Stimulated activated CD8-positive, alpha-beta memory T cell treated with anti-CD3 and anti-CD28 coated beads, Interleukin-2, amount 100 ng/mL, for 48 hours (primary cell): ENCODE data around the gene PDE6A.

ENCODE experiments used
- DNase-seq, 2 donors: peaks; one replicate each; pipeline ENCODE4 v3.0.0-alpha.2; 2020; ENCODE audit warnings: low read depth in 2 of 2

The PDE6A gene

DNA sequence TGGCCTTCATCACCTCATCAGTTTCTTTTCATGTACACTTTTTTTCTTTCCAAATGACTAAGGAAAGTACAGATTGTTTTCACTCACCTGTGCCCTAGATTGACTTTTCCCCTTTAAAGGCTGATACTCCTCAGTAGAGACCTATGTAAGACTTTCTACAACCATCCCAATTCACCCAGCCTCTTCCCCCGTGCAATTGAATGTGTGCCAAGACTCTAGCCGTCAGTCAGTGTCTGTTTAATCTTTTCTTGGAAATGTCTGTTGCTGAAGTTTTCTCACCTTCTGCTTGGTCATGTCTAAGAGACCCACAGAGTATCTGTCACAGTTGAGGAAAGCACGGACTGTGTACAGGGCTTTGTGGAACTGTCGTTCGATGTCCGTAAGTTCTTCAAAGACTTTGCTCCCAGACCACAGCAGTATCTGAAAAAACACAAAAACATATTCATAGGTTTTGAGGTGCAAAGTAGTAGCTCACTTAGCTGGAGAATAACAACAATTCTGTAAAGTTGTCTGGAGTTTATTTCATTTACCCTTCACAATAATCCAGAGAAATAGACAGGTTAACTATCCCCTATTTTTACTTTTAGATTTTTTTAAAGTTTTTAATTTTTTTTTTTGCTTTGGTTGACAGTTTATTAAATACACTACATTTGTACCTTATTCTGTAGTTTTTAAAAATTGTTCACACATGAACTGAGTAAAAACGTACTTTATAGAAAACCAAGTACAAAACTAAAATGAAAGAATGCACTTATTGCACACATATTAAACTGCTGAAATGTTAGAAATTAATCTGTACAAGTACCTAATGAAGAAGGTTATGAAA, 13.6 kb downstream of the PDE6A start:
- no peak for DNase-seq

DNA sequence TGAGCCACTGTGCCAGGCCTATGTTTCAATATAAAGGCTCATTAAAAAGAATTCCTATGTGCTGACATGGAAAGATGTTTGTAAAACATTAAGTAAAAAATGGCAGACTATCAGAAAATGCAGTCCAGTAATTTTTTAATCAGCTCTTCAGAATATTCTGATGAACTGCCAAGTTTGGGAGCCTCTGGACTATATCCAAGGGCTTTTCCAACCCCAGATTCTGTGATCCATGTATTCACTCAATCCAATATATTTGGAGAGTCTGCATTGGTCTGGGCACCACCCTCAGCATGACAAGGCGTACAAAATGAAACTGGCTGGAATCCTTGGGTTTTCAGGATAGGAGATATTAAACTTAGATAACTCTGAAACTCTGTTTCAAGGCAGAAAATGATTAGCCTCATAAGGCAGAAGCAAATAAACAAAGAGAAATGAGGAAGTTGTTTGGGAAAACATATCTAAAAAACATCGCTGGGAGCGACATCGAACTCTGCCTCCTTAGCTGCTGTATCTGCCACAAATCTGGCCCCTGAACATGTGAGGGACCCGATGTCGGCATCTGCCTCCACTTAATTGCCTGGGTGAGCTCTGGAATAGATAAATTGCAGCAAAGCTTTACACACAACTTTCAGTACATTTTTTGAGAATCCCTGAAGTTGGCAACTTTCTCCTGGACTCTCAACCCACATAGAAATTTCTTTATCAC, 14.4 kb downstream of the PDE6A start:
- DNase-seq, result no peak

DNA sequence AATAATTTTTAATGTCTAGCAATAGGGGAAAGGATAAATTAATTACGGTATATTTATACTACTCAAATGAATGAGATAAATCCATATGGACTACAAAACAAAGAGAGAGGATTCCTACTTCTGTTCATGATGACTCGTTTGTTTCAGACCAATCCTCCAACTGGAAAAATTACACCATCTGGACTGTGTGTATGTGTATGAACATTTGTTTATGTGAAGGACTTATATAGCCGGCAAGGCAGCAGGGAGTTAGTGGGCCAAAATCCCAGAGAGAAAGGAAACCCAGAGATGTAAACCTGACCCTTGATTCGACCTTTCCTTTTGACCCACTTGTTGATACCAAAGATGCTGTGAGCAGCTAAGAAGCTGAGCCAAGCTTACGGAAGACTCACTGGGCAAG, 20.1 kb downstream of the PDE6A start:
- no peak for DNase-seq

DNA sequence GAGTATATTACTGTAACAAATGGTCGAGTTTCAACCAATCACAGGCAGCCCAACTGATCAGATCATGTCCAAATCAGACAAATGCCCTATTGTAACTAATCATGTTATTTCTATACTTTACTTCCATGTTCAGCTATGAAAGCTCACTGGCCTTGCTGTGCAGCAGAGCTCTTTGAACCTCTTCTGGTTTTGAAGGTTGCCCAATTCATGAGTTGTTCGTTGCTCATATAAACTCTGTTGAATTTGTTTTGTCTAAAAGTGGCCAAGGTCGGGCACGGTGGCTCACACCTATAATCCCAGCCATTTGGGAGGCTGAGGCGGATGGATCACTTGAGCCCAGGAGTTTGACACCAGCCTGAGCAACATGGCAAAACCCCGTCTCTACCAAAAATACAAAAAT, 21.6 kb downstream of the PDE6A start:
- no peak for DNase-seq

DNA sequence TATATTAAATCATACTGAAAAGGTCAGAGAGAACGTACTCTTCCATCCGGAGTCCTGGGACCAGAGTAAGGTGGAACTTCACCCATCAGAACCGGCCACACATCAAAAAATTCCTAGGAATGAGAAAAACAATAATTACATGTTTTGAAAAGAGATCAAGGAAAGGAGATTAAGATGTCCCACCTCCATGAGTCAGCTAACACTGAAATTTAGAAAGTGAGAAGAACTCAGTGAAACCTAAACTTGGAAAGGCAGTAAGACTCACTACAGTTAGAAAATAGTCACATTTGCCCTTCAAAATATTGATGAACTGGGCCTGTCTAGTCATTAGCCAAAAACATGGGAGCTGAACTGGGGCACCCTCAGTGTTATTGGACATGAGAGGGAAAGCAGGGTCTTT, 23.0 kb downstream of the PDE6A start:
- no peak for DNase-seq

DNA sequence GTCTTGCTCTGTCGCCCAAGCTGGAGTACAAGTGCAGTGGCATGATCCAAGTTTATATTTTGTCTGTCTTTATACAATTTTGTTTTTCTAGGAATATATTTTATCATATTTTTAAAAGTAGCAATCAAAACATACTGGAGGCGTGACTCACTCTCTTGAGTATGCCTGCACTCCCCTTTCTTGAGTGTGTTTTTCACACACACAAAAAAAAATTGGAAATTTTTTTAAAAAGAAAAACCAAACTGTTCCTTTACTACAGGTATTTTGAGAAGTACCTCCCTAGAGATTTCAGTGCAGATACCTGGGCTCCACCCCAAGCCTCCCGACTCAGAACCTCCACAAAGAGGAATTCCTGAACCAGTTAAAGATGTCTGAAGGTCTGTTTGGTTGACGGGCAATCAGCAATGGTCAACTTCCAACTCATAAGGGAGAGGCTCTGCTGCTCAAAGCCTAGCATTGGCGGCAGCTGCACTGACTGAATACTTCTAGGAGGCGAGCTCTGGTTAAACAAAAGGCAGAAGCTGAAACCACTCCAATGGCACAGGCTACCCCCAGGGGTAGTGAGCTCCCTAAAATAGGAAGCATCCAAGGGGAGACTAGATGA, 27.4 kb downstream of the PDE6A start:
- DNase-seq, result no peak

DNA sequence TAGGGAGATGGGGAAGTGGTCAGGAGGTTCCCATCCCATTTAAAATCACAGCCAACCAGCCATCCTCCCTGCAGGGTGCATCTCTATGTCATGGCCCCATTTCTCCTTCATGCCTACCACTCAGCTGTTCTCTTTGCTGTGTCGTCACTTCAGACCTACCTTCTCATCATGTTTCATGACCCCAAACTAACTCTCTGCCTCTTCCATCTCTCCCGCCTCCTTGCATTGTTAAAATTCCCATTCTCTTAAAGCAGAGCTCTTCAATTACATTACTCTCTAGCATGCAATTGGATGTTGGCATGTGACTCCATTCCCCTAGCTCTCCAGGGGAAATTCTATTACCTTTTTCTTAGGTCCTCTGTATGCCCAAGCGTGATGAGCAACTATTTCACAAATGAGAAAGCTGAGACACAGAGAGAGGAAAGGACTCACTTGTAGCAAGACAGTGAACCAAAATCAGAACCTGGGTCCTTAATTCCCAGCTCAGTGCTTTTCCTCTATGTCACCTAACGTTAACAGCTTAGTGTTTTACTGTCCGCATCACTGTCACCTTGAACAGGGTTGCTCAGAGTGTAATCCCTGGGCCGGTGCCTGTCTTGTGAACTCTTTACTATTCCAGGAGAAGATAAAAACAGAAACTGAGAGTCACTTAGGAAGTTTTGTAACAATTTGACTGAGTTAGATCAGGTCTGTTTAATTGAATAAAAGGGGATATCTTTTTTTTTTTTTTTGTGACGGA, 28.1 kb downstream of the PDE6A start:
- no peak for DNase-seq

DNA sequence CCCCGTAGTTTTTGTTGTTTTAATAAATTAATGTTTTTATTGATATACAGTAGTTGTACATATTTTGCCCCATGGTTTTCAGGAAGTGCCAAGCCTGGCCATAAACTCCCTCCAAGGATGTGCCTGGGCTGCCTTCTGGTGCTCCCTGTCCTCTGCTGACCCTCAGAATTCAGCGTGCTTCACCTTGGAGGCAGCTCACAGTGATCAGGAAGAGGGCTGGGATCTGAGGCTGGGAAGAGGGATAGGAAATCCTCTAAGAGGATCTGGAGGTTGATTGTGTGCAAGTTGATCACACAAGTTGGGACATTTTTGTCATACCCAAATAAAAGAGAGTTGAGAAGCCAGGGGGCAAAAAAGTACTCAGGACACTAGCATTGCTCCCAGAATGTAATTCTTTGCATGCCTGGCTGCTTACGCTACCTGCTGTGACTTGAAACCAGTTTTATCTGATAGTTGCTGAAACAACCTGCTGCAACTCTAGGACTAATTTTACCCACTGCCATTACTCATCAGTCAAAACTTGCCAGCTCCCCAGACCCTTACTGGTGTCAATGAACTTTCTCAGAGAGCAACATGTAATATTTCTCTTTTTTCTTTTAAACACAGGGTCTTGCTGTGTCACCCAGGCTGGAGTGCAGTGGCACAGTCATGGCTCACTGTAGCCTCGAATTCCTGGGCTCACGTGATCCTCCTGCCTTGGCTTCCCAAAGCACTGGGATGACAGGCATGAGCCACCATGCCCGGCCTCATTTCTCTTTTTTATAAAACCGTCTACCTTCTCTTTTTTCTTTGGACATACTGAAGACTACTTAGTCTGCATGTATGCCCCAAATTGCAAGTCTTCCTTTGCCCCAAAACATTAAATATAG, 29.0 kb downstream of the PDE6A start:
- no peak for DNase-seq

DNA sequence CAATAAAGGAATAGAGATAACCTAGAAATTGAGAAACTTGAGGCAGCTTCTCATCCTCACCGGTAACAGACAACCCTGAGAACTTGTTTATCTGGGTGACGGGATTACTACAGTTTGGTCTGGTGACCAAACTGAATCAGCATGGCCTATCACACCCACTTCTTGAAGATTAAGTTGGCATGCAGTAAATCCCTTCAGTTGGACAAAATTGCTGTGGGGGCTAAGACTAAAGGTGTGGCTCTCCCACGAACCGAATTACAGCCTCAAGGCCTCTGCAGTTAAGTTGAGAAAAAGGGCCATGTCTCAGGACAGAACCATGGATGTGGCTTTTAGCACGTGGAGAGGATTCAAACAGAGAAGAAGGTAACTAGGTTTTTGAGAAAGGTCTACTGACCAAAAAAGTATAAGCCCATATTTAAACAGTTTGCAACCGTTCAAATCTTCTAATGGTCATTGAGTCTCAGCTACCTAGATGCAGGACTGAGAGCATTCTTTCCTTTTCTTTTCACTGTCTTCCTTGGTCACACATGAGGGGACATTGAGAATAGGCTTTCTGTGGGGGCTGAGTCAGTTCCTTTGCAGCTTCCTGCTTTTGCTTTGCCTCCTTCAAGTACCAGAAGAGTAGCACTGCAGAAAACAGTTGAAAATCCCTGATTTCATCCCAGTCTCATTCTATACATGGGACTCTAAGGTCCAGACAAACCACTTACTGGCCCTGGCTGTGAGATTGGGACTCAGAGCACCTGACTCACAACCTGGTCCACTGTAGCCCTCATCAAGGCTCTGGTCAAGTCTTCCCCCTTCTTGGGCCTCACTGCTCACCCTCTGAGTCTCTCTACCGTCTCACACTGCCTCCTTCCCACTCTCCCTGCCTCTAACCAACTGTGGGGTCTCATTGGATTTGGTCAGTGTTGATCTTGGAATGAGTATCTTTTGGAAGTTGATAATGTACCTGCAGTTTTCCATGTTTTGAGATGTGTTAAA, 30.9 kb downstream of the PDE6A start:
- DNase-seq, result no peak

DNA sequence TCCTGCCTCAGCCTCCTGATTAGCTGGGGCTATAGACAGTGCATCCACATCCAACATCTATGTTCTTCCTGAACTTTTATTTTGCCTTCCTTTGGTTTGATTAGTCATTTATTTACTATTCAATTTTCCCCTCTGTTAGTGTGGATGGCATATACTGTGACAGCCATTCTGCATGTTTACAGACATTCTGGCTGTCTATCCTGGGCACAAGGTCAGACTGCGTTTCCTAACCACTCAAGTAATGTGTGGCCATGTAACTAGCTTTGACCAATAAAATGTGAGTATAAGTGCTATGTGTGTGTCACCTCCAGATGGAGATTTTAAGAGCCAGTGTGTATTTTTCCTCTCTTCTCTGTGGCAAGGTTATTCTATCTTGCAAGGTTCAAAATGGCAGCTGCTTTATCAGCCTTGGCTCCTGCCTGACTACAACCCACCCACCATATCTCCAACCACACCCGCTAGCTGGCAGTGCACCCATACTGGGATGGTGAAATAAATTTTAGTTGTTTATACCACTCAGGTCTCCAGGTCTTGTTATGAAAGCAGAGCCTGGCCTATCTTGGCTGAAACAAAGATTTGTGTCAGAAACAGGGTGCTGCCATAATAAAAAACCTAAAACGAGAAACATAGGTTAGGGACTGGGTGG, 32.2 kb downstream of the PDE6A start:
- DNase-seq, result no peak

DNA sequence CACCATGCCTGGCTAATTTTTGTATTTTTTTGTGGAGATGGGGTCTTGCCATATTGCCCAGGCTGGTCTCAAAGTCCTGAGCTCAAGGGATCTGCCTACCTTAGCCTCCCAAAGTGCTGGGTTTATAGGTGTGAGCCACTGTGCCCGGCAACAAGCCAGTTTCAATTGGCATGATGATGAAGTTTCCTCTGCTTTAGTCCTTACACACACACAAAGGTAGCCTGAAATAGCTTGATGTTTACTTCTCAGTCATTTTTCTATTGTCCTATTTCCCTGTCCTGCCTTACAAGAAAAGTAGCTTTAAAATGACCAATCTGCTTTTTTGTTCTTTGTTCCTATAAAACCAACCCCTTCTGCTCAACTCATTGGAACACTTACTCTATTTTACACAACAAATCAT, 33.6 kb downstream of the PDE6A start:
- DNase-seq, result no peak

DNA sequence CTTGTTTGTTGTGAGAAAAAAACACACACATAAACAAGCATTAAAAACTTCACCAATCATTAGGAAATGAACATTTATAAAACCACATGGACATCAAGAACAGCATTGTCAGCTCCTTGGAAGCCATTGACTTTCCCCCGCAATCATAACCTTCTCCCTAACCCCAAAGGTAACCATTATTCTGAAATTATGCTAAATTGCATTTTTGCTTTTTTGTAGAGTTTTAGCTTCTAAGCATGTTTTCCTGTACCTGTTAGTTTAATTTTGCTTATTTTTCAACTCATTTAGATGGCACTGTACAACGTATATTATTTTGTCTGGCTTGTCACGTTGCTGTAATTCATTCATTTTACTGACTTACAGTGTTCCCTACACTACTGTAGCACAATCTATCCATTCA, 36.8 kb downstream of the PDE6A start:
- DNase-seq, result no peak

DNA sequence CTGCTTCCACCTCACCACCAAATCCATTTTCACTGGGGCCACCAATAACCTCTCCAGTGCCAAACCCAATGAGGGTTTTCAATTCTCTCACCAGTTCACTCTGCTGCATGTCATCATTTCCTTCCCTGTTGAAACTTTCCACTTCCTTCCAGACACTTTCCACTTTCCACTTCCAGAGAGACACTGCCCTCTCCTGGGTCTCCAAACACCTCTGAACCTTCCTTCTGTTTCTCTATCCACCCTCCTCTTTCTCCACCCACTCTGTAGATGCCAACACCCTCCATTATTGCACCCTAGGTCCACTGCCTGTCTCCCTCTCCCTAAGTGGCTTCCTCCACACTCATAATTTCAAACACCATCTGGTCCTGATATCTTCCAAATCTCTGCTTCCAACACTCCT, 39.6 kb downstream of the PDE6A start:
- no peak for DNase-seq

DNA sequence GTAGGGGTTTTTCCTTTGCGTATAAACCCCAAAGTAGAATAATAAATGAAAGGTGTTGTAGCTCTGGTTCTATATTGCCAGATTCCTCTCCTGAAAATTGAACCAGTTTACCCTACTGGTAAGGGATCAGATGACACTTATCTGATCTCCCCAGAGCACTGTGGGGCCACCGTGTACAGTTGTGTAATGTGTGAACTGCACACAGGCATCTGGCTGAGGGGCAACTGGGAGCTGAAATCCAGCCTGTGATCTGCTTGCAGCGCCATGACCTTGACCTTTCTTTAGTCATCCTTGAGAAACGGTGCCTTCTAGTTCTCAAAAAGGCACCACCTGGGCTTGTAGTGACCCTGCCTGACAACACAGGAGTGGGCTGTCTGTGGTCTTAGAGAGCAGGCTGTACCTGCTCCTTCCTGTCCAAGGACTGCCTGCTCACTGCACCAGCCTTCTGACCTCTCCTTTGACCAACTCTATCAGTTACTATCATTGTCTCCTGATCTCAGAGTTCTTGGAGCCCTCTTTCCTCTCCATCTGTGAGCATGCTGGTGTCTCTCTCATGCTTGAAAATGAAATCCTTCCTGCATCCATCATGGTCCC, 40.2 kb downstream of the PDE6A start:
- no peak for DNase-seq

DNA sequence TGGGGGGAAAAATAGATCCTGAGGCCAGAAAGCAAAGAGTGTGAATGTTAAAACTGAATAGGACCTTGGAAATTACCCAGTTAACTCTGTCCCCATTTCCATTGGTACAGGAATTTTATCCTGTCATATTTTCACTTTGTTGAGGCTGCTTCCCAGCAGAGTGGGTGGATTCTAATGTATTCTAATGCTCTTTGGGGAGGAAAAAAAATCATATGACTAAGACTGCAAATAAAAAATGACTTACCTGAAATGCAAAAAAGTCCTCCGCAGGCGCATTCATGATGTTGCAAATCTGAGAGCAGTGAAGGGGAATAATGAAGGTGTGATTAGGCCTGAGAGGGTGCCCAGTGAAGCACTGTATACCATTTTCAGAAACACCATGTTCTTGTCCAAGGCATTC, 41.2 kb downstream of the PDE6A start:
- no peak for DNase-seq

DNA sequence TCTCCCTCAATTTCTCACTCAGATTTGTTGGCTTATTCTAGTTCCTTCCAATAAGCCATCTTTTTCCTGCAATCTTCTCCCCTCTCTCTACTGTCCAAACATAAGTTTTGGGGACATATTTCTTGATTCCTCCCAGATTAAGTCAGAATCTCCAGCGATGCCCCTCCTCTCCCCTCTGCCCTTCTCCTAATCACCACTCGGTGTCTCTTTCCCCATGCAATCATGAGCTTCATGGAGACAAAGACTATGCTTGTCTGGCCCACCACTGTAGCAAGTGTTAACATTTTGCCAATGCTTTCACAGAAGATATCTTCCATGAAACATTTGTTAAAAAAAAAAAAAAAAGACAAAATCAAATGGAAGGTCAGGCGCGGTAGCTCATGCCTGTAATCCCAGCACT, 42.4 kb downstream of the PDE6A start:
- no peak for DNase-seq

DNA sequence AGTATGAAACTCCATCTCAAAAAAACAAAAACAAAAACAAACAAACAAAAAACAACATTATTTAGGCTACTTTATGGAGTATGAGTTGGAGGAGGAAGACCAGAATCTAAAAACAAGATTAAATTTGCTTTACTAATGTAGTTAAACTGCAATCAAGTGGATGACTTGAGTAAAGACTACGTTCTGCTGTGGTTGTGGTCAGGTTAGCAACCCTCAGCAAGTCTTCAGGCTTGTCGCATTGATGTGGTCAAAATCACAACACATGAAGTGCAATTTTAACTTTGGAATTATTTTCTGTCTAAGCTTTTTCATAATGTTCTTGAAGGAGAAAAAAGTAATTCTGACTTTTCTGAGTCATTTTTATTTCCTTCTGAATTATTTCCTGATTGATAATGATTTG, 43.1 kb downstream of the PDE6A start:
- DNase-seq, result no peak

DNA sequence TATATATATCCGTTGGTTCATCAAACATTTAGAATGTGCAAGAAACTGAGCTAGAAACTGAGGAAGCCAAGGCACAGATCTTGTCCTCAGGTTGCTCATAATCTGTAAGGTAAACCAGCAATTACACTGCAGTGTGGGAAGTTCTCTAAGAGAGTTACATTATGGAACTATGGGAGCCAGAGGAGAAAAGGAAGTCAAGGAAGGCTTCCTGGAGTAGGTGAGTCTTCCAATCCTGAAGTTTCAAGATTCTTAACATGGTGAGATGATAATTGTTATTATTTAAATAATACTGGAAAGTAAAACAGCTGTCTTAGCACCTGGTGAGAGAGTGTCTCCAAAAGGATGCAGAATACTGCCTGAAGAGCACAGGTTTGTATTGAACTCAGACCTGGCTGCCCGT, 44.2 kb downstream of the PDE6A start:
- no peak for DNase-seq

DNA sequence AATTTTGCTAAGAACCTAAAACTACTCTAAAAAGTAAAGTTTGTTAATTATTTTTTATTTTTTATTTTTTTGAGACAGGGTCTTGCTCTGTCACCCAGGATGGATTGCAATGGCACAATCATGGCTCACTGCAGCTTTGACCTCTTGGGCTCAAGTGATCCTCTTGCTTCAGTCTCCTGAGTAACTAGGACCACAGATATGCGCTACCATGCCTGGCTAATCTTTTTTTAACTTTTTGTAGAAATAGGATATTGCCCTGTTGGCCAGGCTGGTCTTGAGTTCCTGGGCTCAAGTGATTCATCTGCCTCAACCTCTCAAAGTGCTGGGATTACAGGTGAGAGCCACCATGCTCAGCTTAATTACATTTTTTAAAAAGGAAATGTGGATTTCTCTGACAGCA, 45.8 kb downstream of the PDE6A start:
- DNase-seq, result no peak
